Neural cell (in vitro differentiated cells): ENCODE data around the gene SHQ1. TPM values are rescaled to one million over a fixed set of nuclear protein-coding genes. Genes with fewer than 3 reads are reported as not detected.

Experiments used
- H2AFZ ChIP-seq: fragments of 200-600, 300-800 bp; sonication (generic), shearing (Covaris generic); 2 replicates; pipeline ENCODE4 v1.6.0; 2014; ENCODE audit warnings: low read depth, mild to moderate bottlenecking, antibody characterized with exemption, low read length, moderate library complexity
- H3F3A ChIP-seq: fragments of 200-600 bp; shearing (Covaris generic); 2 replicates; pipeline ENCODE4 v1.6.1; 2016; ENCODE audit warnings: mild to moderate bottlenecking, moderate library complexity, mixed read lengths, antibody characterized with exemption, low read length; ENCODE audit not compliant: insufficient read depth, poor library complexity, severe bottlenecking
- H3K27ac ChIP-seq: fragments of 200-600, 300-800 bp; sonication (generic), shearing (Covaris generic); 2 replicates; pipeline ENCODE4 v1.5.1; 2014; ENCODE audit warnings: mild to moderate bottlenecking, low read length, moderate library complexity
- H3K27me3 ChIP-seq: fragments of 300-800, 200-600 bp; sonication (generic), shearing (Covaris generic); 2 replicates; pipeline ENCODE4 v1.6.0; 2014; ENCODE audit warnings: mild to moderate bottlenecking, low read depth, low read length, moderate library complexity; ENCODE audit not compliant: insufficient read depth
- H3K36me3 ChIP-seq: fragments of 300-800, 200-600 bp; sonication (generic), shearing (Covaris generic); 2 replicates; pipeline ENCODE4 v1.5.1; 2014; ENCODE audit warnings: mild to moderate bottlenecking, antibody characterized with exemption, low read length, moderate library complexity; ENCODE audit not compliant: insufficient read depth
- H3K4me2 ChIP-seq: fragments of 300-800, 200-600 bp; sonication (generic), shearing (Covaris generic); 2 replicates; pipeline ENCODE4 v1.6.0; 2014; ENCODE audit warnings: mild to moderate bottlenecking, low read length
- H3K4me3 ChIP-seq: fragments of 300-800, 200-600 bp; sonication (generic), shearing (Covaris generic); 2 replicates; pipeline ENCODE4 v1.5.1; 2014; ENCODE audit warnings: mild to moderate bottlenecking, low read length, moderate library complexity
- H3K79me2 ChIP-seq: fragments of 200-600 bp; shearing (Covaris generic); replicated peaks from 2 replicates; pipeline ENCODE4 v1.6.0; 2014; ENCODE audit warnings: mild to moderate bottlenecking, low read length, moderate library complexity; ENCODE audit not compliant: insufficient read depth
- H3K9ac ChIP-seq: fragments of 300-800, 200-600 bp; sonication (generic), shearing (Covaris generic); 2 replicates; pipeline ENCODE4 v1.6.1; 2016; ENCODE audit warnings: mild to moderate bottlenecking, low read length, mixed read lengths
- H3K9me2 ChIP-seq: fragments of 200-600 bp; shearing (Covaris generic); 2 replicates; pipeline ENCODE4 v1.6.1; 2016; ENCODE audit warnings: mild to moderate bottlenecking, low read length, mixed read lengths; ENCODE audit not compliant: insufficient read depth
- H3K9me3 ChIP-seq: fragments of 200-600, 300-800 bp; sonication (generic), shearing (Covaris generic); 2 replicates; pipeline ENCODE4 v1.6.1; 2016; ENCODE audit warnings: mild to moderate bottlenecking, mixed run types, low read length, moderate library complexity, mixed read lengths
- H4K20me1 ChIP-seq: fragments of 200-600 bp; shearing (Covaris generic); 2 replicates; pipeline ENCODE4 v1.6.1; 2016; ENCODE audit warnings: mild to moderate bottlenecking, mixed run types; ENCODE audit not compliant: insufficient read depth
- EP300 ChIP-seq: fragments of 450-650 bp; conservative IDR thresholded peaks from 2 replicates; pipeline ENCODE4 v1.6.1; 2014; ENCODE audit warnings: antibody characterized with exemption, mild to moderate bottlenecking, moderate library complexity; ENCODE audit not compliant: poor library complexity, severe bottlenecking
- EZH2 ChIP-seq: fragments of 200-600, 300-800 bp; shearing (Covaris generic), sonication (generic); IDR thresholded peaks from 2 replicates; pipeline ENCODE4 v1.6.1; 2014; ENCODE audit warnings: antibody characterized with exemption, low read length, borderline replicate concordance, mild to moderate bottlenecking; ENCODE audit not compliant: insufficient read depth, poor library complexity, severe bottlenecking
- MXI1 ChIP-seq: fragments of 450-650 bp; conservative IDR thresholded peaks from 2 replicates; pipeline ENCODE4 v1.6.1; 2014; ENCODE audit warnings: antibody characterized with exemption, mild to moderate bottlenecking; ENCODE audit not compliant: poor library complexity, severe bottlenecking
- POLR2AphosphoS5 ChIP-seq: IDR thresholded peaks from 2 replicates; pipeline ENCODE4 v1.6.1; 2012
- RAD21 ChIP-seq: fragments of 450-650 bp; conservative IDR thresholded peaks from 2 replicates; pipeline ENCODE4 v1.6.1; 2014; ENCODE audit warnings: antibody characterized with exemption, mild to moderate bottlenecking, moderate library complexity
- SMC3 ChIP-seq: fragments of 450-650 bp; conservative IDR thresholded peaks from 2 replicates; pipeline ENCODE4 v1.6.1; 2014; ENCODE audit warnings: antibody characterized with exemption, mild to moderate bottlenecking, moderate library complexity; ENCODE audit not compliant: poor library complexity
- TAF1 ChIP-seq: IDR thresholded peaks from 2 replicates; pipeline ENCODE4 v1.6.1; 2012; ENCODE audit warnings: low read depth
- polyA plus RNA-seq: library from polyadenylated mRNA; depleted of rRNA; stranded (reverse); fragments of >200 nt; gene quantifications from 2 replicates; pipeline ENCODE4 v1.2.3, GENCODE V29; 2014
- TF ChIP-seq, protein P1 (sequence below): fragments of 450-650 bp; IDR thresholded peaks from 2 replicates; pipeline ENCODE4 v1.5.1; 2014; ENCODE audit warnings: antibody characterized with exemption, mild to moderate bottlenecking, moderate library complexity; ENCODE audit not compliant: poor library complexity, severe bottlenecking
- TF ChIP-seq, protein P2 (sequence below): IDR thresholded peaks from 2 replicates; pipeline ENCODE4 v1.6.1; 2012; ENCODE audit warnings: borderline replicate concordance

SHQ1 gene
- polyA plus RNA-seq, 1 donor from 2014 or later = 14.3 TPM

GRCh38 chr3:72760225-72760624 lies 88.0 kb downstream of the SHQ1 start:
- H3F3A ChIP-seq = no peaks in the 10 kb centered on the region
- H3K36me3 ChIP-seq = no peaks in the 10 kb centered on the region
- H3K4me3 ChIP-seq = no peak overlapping the region
- no peaks in the 10 kb centered on the region for H3K27me3 ChIP-seq
- no peak overlapping the region for H3K4me2 ChIP-seq
- no peaks in the 10 kb centered on the region for H4K20me1 ChIP-seq
- no peak overlapping the region for H3K27ac ChIP-seq
- no peaks in the 10 kb centered on the region for H3K9me2 ChIP-seq
- no peak overlapping the region for H3K9ac ChIP-seq
- no peaks in the 10 kb centered on the region for H3K9me3 ChIP-seq
- TF ChIP-seq EP300 = no peak
- no peak overlapping the region for H2AFZ ChIP-seq
- H3K79me2 ChIP-seq = no peaks in the 10 kb centered on the region

DNA sequence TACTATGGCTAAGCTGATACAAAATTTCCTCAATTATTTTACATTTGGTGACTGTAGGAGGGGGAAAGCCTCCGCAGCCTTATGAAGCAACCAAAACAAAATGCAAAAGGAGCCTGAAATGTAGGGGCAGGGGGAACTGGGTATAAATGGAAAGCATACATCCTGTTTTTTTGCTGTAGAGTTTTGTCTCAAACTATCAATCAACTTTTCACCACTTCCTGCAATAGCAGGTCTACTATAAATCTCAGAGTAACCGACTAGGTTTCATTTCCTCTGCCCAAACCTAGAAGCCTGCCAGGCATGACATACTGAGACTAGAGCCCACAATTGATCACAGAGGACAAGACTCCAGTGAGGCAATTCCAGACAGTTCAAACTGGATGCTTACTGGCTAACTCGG lies 91.3 kb downstream of the SHQ1 start:
- Histone ChIP-seq H3F3A (no peaks in the 10 kb centered on the region), H4K20me1 (no peaks in the 10 kb centered on the region), H3K9ac (no peak overlapping the region), H3K4me3 (no peak overlapping the region), H3K79me2 (no peaks in the 10 kb centered on the region), H3K4me2 (no peak overlapping the region), H3K27ac (no peak overlapping the region), H3K27me3 (no peaks in the 10 kb centered on the region), H3K9me2 (no peaks in the 10 kb centered on the region), H3K36me3 (no peaks in the 10 kb centered on the region), H3K9me3 (no peaks in the 10 kb centered on the region), H2AFZ (no peak overlapping the region)
- TF ChIP-seq, protein P1, sequence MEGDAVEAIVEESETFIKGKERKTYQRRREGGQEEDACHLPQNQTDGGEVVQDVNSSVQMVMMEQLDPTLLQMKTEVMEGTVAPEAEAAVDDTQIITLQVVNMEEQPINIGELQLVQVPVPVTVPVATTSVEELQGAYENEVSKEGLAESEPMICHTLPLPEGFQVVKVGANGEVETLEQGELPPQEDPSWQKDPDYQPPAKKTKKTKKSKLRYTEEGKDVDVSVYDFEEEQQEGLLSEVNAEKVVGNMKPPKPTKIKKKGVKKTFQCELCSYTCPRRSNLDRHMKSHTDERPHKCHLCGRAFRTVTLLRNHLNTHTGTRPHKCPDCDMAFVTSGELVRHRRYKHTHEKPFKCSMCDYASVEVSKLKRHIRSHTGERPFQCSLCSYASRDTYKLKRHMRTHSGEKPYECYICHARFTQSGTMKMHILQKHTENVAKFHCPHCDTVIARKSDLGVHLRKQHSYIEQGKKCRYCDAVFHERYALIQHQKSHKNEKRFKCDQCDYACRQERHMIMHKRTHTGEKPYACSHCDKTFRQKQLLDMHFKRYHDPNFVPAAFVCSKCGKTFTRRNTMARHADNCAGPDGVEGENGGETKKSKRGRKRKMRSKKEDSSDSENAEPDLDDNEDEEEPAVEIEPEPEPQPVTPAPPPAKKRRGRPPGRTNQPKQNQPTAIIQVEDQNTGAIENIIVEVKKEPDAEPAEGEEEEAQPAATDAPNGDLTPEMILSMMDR = no peak
- no peak for TF ChIP-seq RAD21
- no peak for TF ChIP-seq SMC3
- TF ChIP-seq TAF1 = no peak
- no peak for TF ChIP-seq MXI1
- no peak for TF ChIP-seq POLR2AphosphoS5
- TF ChIP-seq EZH2 = no peak
- TF ChIP-seq EP300 = no peak
- TF ChIP-seq, protein P2, sequence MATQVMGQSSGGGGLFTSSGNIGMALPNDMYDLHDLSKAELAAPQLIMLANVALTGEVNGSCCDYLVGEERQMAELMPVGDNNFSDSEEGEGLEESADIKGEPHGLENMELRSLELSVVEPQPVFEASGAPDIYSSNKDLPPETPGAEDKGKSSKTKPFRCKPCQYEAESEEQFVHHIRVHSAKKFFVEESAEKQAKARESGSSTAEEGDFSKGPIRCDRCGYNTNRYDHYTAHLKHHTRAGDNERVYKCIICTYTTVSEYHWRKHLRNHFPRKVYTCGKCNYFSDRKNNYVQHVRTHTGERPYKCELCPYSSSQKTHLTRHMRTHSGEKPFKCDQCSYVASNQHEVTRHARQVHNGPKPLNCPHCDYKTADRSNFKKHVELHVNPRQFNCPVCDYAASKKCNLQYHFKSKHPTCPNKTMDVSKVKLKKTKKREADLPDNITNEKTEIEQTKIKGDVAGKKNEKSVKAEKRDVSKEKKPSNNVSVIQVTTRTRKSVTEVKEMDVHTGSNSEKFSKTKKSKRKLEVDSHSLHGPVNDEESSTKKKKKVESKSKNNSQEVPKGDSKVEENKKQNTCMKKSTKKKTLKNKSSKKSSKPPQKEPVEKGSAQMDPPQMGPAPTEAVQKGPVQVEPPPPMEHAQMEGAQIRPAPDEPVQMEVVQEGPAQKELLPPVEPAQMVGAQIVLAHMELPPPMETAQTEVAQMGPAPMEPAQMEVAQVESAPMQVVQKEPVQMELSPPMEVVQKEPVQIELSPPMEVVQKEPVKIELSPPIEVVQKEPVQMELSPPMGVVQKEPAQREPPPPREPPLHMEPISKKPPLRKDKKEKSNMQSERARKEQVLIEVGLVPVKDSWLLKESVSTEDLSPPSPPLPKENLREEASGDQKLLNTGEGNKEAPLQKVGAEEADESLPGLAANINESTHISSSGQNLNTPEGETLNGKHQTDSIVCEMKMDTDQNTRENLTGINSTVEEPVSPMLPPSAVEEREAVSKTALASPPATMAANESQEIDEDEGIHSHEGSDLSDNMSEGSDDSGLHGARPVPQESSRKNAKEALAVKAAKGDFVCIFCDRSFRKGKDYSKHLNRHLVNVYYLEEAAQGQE = no peak

- no peaks in the 10 kb centered on the region for H3K27me3 ChIP-seq
- H3K36me3 ChIP-seq = no peaks in the 10 kb centered on the region
- no peak overlapping the region for H2AFZ ChIP-seq
- no peaks in the 10 kb centered on the region for H3K9me3 ChIP-seq
- H3F3A ChIP-seq = no peaks in the 10 kb centered on the region
- H3K4me3 ChIP-seq = no peak overlapping the region
- H4K20me1 ChIP-seq = no peaks in the 10 kb centered on the region
- no peak overlapping the region for H3K9ac ChIP-seq
- no peaks in the 10 kb centered on the region for H3K9me2 ChIP-seq
- TF ChIP-seq, protein P2 = no peak
- TF ChIP-seq SMC3 = no peak
- TF ChIP-seq RAD21 = no peak
- H3K27ac ChIP-seq = no peak overlapping the region
- H3K79me2 ChIP-seq = no peaks in the 10 kb centered on the region
- H3K4me2 ChIP-seq = no peak overlapping the region
These were observed 93.7 kb downstream of the SHQ1 start for GRCh38 chr3:72754582-72754981.
